Neural progenitor cell (in vitro differentiated cells): ENCODE results near the gene ASH1L. TPM values are rescaled to one million over a fixed set of nuclear protein-coding genes. Genes with fewer than 3 reads are reported as not detected.

Experiments
- DNase-seq: peaks from one replicate; pipeline ENCODE4 v3.0.0-alpha.2; 2016; ENCODE audit warnings: low spot score
- H2AFZ ChIP-seq: fragments of 200-600 bp; sonication (generic); replicated peaks from 2 replicates; pipeline ENCODE4 v1.6.1; 2016; ENCODE audit warnings: antibody characterized with exemption
- H3F3A ChIP-seq: fragments of 200-600 bp; sonication (generic); 2 replicates; pipeline ENCODE4 v1.6.1; 2016; ENCODE audit warnings: antibody characterized with exemption, low read depth
- H3K27ac ChIP-seq: fragments of 200-600 bp; sonication (generic); 2 replicates; pipeline ENCODE4 v1.5.1; 2016; ENCODE audit warnings: mild to moderate bottlenecking
- H3K27me3 ChIP-seq: fragments of 200-600 bp; sonication (generic); 2 replicates; pipeline ENCODE4 v1.6.1; 2016; ENCODE audit warnings: mild to moderate bottlenecking, moderate library complexity
- H3K36me3 ChIP-seq: fragments of 200-600 bp; sonication (generic); 2 replicates; pipeline ENCODE4 v1.5.1; 2016
- H3K4me1 ChIP-seq: fragments of 200-600 bp; sonication (generic); 2 replicates; pipeline ENCODE4 v1.6.1; 2016; ENCODE audit warnings: mixed run types
- H3K4me2 ChIP-seq: fragments of 200-600 bp; sonication (generic); 2 replicates; pipeline ENCODE4 v1.6.1; 2016
- H3K4me3 ChIP-seq: fragments of 200-600 bp; sonication (generic); 2 replicates; pipeline ENCODE4 v1.5.1; 2016
- H3K79me2 ChIP-seq: fragments of 200-600 bp; sonication (generic); 2 replicates; pipeline ENCODE4 v1.6.1; 2016; ENCODE audit warnings: low read depth
- H3K9ac ChIP-seq: fragments of 200-600 bp; sonication (generic); 2 replicates; pipeline ENCODE4 v1.6.1; 2016
- H3K9me3 ChIP-seq: fragments of 200-600 bp; sonication (generic); 2 replicates; pipeline ENCODE4 v1.5.1; 2016; ENCODE audit warnings: low read depth
- H4K20me1 ChIP-seq: fragments of 200-600 bp; sonication (generic); 2 replicates; pipeline ENCODE4 v1.6.1; 2016; ENCODE audit warnings: low read depth
- H3K27ac Mint-ChIP-seq: 3 replicates; pipeline ENCODE4 v1.8.0; 2021; ENCODE audit warnings: mixed read lengths
- H3K27me3 Mint-ChIP-seq: 2 replicates; pipeline ENCODE4 v1.8.0; 2022; ENCODE audit warnings: low read depth, mild to moderate bottlenecking, inconsistent platforms, moderate library complexity, mixed read lengths; ENCODE audit not compliant: insufficient read depth
- H3K36me3 Mint-ChIP-seq: 3 replicates; pipeline ENCODE4 v1.8.0; 2021; ENCODE audit warnings: mixed read lengths
- H3K4me1 Mint-ChIP-seq: 3 replicates; pipeline ENCODE4 v1.8.0; 2021; ENCODE audit warnings: mixed read lengths
- H3K4me3 Mint-ChIP-seq: 3 replicates; pipeline ENCODE4 v1.8.0; 2021; ENCODE audit warnings: mild to moderate bottlenecking, moderate library complexity, mixed read lengths
- H3K9me3 Mint-ChIP-seq: 3 replicates; pipeline ENCODE4 v1.8.0; 2020; ENCODE audit warnings: mixed read lengths
- CTCF ChIP-seq: fragments of 200-600 bp; sonication (generic); IDR thresholded peaks from 2 replicates; pipeline ENCODE4 v1.5.1; 2017; ENCODE audit warnings: antibody characterized with exemption, mild to moderate bottlenecking
- EZH2 ChIP-seq: fragments of 200-600 bp; sonication (generic); IDR thresholded peaks from 2 replicates; pipeline ENCODE4 v1.6.1; 2017; ENCODE audit warnings: antibody characterized with exemption, mild to moderate bottlenecking, moderate library complexity
- EZH2phosphoT487 ChIP-seq: fragments of 200-600 bp; sonication (generic); IDR thresholded peaks from 2 replicates; pipeline ENCODE4 v1.6.1; 2017; ENCODE audit warnings: antibody characterized with exemption
- microRNA counts: library from miRNA; unstranded; fragments of <30 nt; microRNA quantifications from one replicate; lab custom pipeline; 2016
- microRNA-seq: library from miRNA; unstranded; fragments of <30 nt; microRNA quantifications from one replicate; pipeline ENCODE4, GENCODE V29; 2016
- small RNA-seq: library from RNA; depleted of rRNA; stranded (forward); fragments of <200 nt; gene quantifications from one replicate; pipeline ENCODE3, GENCODE V24; 2015
- total RNA-seq: library from RNA; depleted of rRNA; stranded (reverse); fragments of >200 nt; gene quantifications from 2 replicates; pipeline ENCODE4 v1.2.3, GENCODE V29; 2015; ENCODE audit warnings: low replicate concordance

ASH1L gene
- total RNA-seq, 1 donor from 2014 or later: 42.1 TPM

GRCh38 chr1:155287987-155288543 lies 274.5 kb downstream of the ASH1L start:
- no peaks in the 10 kb centered on the region for H3K79me2 ChIP-seq
- no peaks in the 10 kb centered on the region for H3K4me1 ChIP-seq
- H3K4me3 ChIP-seq: no peak overlapping the region
- no peak overlapping the region for H3K27ac ChIP-seq
- no peaks in the 10 kb centered on the region for H3K36me3 ChIP-seq
- no peak overlapping the region for H3K27ac Mint-ChIP-seq
- H3K4me1 Mint-ChIP-seq: no peaks in the 10 kb centered on the region
- H3K27me3 ChIP-seq: peaks cover 5% of the 10 kb centered on the region
- no peak overlapping the region for H3K4me2 ChIP-seq
- H3K9me3 ChIP-seq: no peaks in the 10 kb centered on the region
- H3K9me3 Mint-ChIP-seq: no peaks in the 10 kb centered on the region
- H3K27me3 Mint-ChIP-seq: peaks cover 11% of the 10 kb centered on the region
- no peaks in the 10 kb centered on the region for H4K20me1 ChIP-seq
- TF ChIP-seq CTCF (no peak), EZH2phosphoT487 (no peak), EZH2 (no peak)
- DNase-seq: no peak
- H3K36me3 Mint-ChIP-seq: peaks cover 5% of the 10 kb centered on the region
- H3K9ac ChIP-seq: no peak overlapping the region
- no peak overlapping the region for H2AFZ ChIP-seq
- H3F3A ChIP-seq: no peaks in the 10 kb centered on the region
- H3K4me3 Mint-ChIP-seq: no peak overlapping the region

DNA sequence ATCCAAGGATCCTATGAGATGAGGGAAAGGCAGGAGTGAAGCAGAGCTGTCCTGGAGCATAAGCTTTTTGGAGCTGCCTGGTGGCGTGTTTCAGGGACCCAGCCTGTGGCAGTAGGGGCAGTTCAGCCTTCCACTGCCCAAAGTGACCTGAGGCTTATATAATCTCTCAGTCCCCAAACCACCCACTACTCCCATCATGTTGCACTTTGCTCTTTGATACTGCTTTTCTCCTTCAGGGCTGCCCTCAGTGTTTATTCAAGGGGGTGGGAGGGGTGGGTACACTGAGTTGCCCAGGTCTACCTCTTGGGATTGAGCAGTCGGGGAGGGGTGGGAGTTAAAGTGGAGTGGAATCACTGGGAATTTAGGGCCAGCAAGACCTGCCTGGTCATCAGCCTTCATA lies 276.1 kb downstream of the ASH1L start:
- no peak overlapping the region for H3K9ac ChIP-seq
- no peaks in the 10 kb centered on the region for H3K4me1 ChIP-seq
- Mint-ChIP-seq H3K36me3 (peaks cover 11% of the 10 kb centered on the region), H3K9me3 (no peaks in the 10 kb centered on the region), H3K27me3 (peaks cover 9% of the 10 kb centered on the region), H3K27ac (no peak overlapping the region), H3K4me1 (no peaks in the 10 kb centered on the region), H3K4me3 (no peak overlapping the region)
- TF ChIP-seq CTCF (no peak), EZH2 (no peak), EZH2phosphoT487 (no peak)
- no peak for DNase-seq
- H3K27ac ChIP-seq: no peak overlapping the region
- H3K9me3 ChIP-seq: no peaks in the 10 kb centered on the region
- H3K27me3 ChIP-seq: no peaks in the 10 kb centered on the region
- H2AFZ ChIP-seq: no peak overlapping the region
- no peaks in the 10 kb centered on the region for H4K20me1 ChIP-seq
- H3K4me3 ChIP-seq: no peak overlapping the region
- no peaks in the 10 kb centered on the region for H3K36me3 ChIP-seq
- no peaks in the 10 kb centered on the region for H3K79me2 ChIP-seq
- H3K4me2 ChIP-seq: no peak overlapping the region
- H3F3A ChIP-seq: no peaks in the 10 kb centered on the region

DNA sequence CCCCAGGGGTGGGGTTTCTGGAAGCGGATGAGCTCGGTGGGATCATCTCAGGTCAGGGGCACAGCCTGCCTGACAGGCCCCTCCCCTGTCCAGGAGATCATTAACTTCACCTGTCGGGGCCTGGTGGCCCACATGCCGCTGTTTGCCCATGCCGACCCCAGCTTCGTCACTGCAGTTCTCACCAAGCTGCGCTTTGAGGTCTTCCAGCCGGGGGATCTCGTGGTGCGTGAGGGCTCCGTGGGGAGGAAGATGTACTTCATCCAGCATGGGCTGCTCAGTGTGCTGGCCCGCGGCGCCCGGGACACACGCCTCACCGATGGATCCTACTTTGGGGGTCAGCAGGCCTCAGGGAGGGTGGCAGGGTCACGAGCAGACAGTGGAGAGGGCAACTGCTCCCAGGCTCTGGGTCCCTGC lies 277.0 kb downstream of the ASH1L start:
- no peaks in the 10 kb centered on the region for H3K79me2 ChIP-seq
- no peaks in the 10 kb centered on the region for H4K20me1 ChIP-seq
- H3K27me3 ChIP-seq: no peaks in the 10 kb centered on the region
- peaks cover 11% of the 10 kb centered on the region for H3K36me3 Mint-ChIP-seq
- H3K4me2 ChIP-seq: no peak overlapping the region
- no peaks in the 10 kb centered on the region for H3K9me3 ChIP-seq
- H3K4me1 ChIP-seq: no peaks in the 10 kb centered on the region
- no peak overlapping the region for H3K4me3 ChIP-seq
- H3K36me3 ChIP-seq: no peaks in the 10 kb centered on the region
- H3K4me3 Mint-ChIP-seq: no peak overlapping the region
- no peak for TF ChIP-seq CTCF
- TF ChIP-seq EZH2phosphoT487: no peak
- TF ChIP-seq EZH2: no peak
- no peak overlapping the region for H3K27ac Mint-ChIP-seq
- H3K9me3 Mint-ChIP-seq: no peaks in the 10 kb centered on the region
- DNase-seq: no peak
- H3K27me3 Mint-ChIP-seq: peaks cover 6% of the 10 kb centered on the region
- H3K27ac ChIP-seq: no peak overlapping the region
- H2AFZ ChIP-seq: no peak overlapping the region
- H3K4me1 Mint-ChIP-seq: no peaks in the 10 kb centered on the region
- H3K9ac ChIP-seq: no peak overlapping the region
- no peaks in the 10 kb centered on the region for H3F3A ChIP-seq

MicroRNAs encoded within 50 kb of the gene (microRNA counts, 767-probe panel; counts per million panel counts)
- 460 counts per million, percentile 90 among the panel's probes with 10 or more counts for microRNA hsa-miR-555 (lab: Ali Mortazavi, UCI)

Small RNA genes lying within 50 kb of the gene (microRNA-seq; reads per million reads assigned to microRNA genes)
- gene MIR555: not detected

Small RNA genes lying within 50 kb of the gene (small RNA-seq; reads per million reads assigned to genes)
- not detected for gene AL353807.4
- gene RNU6-106P: not detected
- gene RNU6-1297P: not detected

Other genes with a start within 250 kb of the ASH1L start
- 17.0 and 43.4 TPM in 2 replicates for gene RUSC1, start 241.9 kb downstream of the ASH1L start, total RNA-seq
- 36.6 and 45.9 TPM in 2 replicates for gene MSTO1, start 47.4 kb upstream of the ASH1L start, total RNA-seq
- 42.7 and 44.8 TPM in 2 replicates for gene YY1AP1, start 126.0 kb upstream of the ASH1L start, total RNA-seq
- gene DAP3, start 126.3 kb upstream of the ASH1L start, total RNA-seq: 70.9 and 112 TPM in 2 replicates